Activated T-cell treated with anti-CD3 and anti-CD28 coated beads, Interleukin-2, amount 50 U/mL, for 48 hours (primary cell): ENCODE data around the gene SLC1A7.
A peak's percentile ranks its signal among the peaks of the same experiment; 100 is the strongest.

Source experiments
- DNase-seq, 2 experiments: peaks; one replicate each; pipeline ENCODE4 v3.0.0-alpha.2; 2020

The SLC1A7 gene

GRCh38 chr1:53114581-53115400, 27.6 kb downstream of the SLC1A7 start:
- DNase-seq = no peak

- DNase-seq = no peak
These were observed 28.3 kb downstream of the SLC1A7 start for GRCh38 chr1:53114090-53114489.

DNA sequence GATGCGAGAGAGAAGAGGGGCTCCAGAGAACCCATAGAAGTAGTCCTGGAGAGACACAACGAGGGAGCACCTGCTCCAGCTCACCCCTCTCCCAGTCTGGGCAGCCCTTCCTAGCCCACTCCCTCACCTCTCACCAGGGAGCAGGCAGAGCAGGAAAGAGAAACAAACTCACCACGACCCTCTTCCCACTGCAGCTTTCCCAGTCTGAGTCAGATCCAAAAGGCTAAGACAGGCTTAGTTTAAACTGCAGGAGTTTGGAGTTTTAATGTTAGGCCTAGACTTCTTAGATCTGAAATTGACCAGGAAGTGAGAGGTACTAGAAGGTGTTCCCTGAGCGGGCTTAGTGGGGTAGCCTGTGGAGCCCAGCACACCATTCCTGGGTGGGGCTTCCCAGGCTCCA, 29.6 kb downstream of the SLC1A7 start:
- no peak for DNase-seq

- DNase-seq = no peak
These were observed 30.1 kb downstream of the SLC1A7 start for GRCh38 chr1:53112271-53112774.

- DNase-seq = no peak
These were observed 30.7 kb downstream of the SLC1A7 start for GRCh38 chr1:53111693-53112092.

- DNase-seq = peak; percentile 24 to 40
These were observed 31.3 kb downstream of the SLC1A7 start for GRCh38 chr1:53111073-53111556.

- peak; percentile 59 to 63 for DNase-seq
These were observed 31.9 kb downstream of the SLC1A7 start for GRCh38 chr1:53110370-53111072.

DNA sequence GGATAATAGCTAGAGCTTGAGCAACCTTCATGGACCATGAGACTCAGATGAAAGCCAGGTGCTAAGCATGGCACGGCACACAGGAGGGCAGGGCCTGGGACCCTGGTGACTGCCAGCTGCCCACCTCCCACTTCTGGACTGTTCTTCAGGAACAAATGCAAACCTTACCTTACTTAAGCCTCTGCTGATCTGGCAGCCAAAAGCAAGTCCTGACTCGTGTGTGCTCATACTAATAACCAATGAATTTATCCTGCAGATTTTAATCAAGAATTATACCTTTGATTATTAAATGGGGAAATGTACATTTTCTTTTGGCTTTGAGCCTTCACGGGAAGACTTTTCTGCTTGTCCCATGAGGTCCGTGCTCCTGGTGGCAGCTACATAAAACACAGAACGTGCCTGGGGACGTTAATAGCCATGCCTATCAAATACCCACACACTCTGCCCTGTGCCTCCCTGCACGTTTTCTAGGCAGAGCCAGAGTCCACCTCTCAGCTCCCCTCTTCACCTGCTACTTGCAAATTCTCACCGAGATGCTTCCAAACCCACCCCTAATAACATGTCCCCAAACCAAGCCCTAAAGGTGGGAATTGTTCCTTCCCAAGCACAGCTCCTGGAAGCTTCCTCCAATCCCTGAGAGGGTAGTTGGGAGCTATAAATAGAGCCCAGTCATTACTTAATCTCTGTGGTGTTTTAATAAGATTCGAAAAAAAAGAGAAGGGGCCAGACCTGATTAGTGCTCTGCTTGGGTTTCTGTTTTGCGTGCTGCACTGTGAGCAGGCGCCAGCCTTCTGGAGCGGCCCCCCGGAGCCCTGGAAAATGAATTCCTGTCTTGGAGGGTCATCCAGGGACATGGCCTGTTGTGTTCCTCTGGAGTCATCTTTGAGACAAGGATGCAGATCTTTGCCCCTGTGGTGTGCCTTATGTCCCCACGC, 33.5 kb downstream of the SLC1A7 start:
- no peak for DNase-seq

DNA sequence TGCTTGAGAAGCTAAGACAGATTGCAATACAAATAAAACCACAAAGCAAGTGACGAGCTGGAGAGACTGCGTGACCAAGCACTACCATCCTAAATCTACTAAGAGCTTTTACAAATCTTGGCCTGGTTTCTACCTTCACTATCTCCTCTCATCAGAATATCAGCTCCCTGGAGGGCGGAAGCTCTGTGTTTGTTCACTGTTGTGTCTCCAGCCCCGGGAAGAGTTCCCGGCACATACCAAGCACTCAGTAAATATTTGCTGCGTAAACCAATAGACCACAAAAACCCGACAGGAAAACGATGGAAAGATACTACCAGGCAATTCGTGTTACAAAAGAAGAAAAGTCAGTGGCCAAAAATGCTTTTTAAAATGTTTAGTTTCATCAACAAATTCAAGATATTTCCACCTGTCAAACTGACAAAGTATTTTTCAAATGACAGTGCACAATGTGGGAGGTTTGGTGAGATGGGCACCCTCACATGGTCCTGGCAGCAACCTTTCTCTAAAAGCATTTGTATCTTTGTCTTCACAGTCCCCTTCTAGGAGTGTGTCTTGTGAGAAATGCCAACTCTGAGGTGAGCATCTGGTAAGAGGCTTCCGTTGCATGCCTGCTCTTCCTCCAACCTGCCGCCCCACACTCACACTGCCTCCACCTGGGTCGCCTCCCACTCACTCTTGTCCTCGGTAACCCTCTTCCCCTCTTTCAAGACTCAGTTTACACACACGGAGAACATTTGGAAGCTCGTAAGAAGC, 34.7 kb downstream of the SLC1A7 start:
- DNase-seq = no peak

GRCh38 chr1:53107090-53107489, 35.3 kb downstream of the SLC1A7 start:
- DNase-seq = no peak

DNA sequence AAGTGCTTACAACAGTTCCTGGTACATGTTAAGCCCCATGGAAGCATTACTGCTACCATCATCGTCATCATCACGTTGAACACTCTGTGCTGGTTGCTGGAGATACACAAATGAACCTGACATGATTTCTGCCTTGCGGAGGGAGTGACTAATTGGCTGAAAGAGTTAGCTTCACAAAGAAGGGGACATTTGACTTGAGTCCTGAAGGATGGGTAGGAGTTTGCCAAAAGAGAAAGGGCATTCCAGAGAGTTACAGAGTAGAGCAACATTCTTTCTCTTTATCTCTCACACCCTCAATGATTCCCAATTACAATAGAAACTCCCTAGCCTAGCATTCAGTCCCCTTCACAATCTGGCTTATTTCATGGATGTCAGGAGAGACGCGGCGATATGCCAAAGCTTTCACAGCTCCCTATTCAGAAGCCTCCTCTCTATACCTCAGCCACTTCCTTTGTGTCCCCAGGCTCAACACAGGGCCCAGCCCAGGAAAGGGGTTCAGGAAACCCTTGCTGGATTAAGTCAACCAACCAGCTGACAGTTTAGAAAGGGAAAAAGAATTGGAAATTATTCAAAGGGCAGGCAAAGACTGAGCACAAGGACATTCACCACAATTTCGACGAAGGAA, 38.0 kb downstream of the SLC1A7 start:
- DNase-seq = no peak

DNA sequence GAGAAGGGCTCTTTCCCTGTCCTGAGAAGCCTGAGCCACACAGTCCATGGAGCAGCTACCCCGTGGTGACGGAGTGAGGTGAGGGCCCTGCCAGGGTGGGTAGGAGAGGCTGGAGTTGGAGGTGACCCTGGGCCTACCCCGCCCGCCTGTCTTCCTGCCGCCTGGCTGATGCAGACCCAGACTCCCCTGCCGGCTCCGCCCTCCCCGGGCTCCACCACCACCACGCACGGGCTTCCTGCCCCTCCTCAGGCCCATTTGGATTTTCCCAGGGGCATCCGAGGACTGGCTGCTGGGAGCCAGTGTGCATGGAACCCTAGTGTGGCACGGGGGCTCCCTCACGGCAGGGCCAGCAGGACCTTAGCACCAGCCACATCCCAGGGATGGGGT, 47.9 kb downstream of the SLC1A7 start:
- DNase-seq = no peak

- no peak for DNase-seq
These were observed 48.5 kb downstream of the SLC1A7 start for GRCh38 chr1:53093778-53094532.

DNA sequence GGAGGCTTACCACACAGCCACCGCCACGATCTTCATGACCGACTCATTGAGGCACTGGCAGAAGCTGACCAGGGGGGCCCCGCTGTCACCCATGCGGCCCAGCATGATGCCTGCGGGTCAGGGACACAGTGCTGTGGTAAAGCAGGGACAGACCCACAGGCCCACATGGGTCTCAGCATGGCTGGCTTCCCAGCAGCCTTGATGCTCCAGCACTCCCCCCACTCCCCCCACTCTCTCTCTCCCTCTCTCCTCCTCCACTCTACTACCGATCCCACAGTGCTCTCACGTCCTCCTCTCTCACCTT, 49.0 kb downstream of the SLC1A7 start:
- no peak for DNase-seq

GRCh38 chr1:53092659-53093450, 49.6 kb downstream of the SLC1A7 start:
- DNase-seq = no peak

DNA sequence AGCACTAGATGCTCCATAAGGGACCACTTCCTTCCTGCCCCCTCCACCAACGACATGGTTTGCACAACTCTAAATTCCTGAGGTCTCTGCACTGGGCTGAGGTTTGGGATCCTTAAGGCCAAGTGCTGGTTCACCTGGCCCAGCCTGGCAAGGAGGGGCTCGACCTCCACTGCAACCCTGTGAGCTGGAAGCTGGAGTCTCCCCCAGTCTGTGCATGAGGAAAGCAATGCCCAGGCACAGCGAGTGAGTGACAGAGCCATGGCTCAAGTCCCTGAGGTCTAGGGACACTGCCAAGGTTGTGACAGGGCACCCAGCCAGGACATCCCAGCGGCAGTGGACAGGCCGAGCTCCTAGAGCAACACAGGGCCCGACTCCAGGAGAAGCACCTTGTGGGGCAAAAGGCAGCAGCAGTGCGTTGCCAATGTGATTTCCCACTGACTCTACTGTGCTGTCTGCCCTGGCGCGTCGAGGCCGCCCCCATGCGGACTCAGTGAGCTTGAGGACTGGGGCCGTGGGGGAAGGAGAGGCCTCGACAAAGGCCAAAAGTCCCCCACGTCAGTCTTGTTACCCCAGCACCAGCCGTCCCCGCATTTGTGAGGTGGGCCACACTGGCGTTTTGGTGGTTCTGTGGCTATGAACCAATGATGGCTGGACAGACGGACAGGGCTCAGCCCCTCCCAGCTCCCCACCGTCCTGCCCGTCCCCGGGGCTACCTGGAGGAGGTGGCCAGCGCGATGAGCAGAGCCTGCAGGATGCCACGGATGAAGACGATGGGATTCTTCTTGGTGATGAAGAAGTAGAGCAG, 50.4 kb downstream of the SLC1A7 start:
- DNase-seq = no peak

- no peak for DNase-seq
These were observed 52.0 kb downstream of the SLC1A7 start for GRCh38 chr1:53090227-53091147.
